HEK293 (cell line): ENCODE results near the gene CYTH3.

Experiments
- CTCF ChIA-PET: fragments of 350-600 bp; formaldehyde crosslinking; extraction: SDS; loops from one replicate; lab custom pipeline; 2021; ENCODE audit warnings: antibody characterized with exemption; lab: Yijun Ruan, JAX
- POLR2A ChIA-PET: fragments of 300-600 bp; formaldehyde crosslinking; extraction: SDS; loops from one replicate; lab custom pipeline; 2020; ENCODE audit warnings: antibody characterized with exemption, inconsistent platforms; lab: Yijun Ruan, JAX
- H3K27ac ChIP-seq: fragments of 200-500 bp; sonication (Bioruptor generic); 2 replicates; pipeline ENCODE4 v1.5.1; 2014; ENCODE audit warnings: low read depth, low read length, control low read depth, inconsistent platforms; ENCODE audit errors: extremely low read depth
- H3K36me3 ChIP-seq, 2 experiments: fragments of 200-500 bp in 1 of 2; sonication (Bioruptor generic) in 1 of 2; 1 replicate in 1 of 2; 2 replicates in 1 of 2; pipeline ENCODE4 v1.5.1; 2014 to 2017; ENCODE audit warnings: inconsistent platforms in 2 of 2, low read length in 2 of 2; ENCODE audit not compliant: control insufficient read depth in 2 of 2, insufficient read depth in 1 of 2
- H3K4me1 ChIP-seq: fragments of 200-500 bp; sonication (Bioruptor generic); 2 replicates; pipeline ENCODE4 v1.5.1; 2014; ENCODE audit warnings: mild to moderate bottlenecking, low read length, inconsistent platforms; ENCODE audit not compliant: control insufficient read depth, insufficient read depth
- H3K4me3 ChIP-seq: 2 replicates; pipeline ENCODE4 v1.5.1; 2011; ENCODE audit warnings: low read depth, mild to moderate bottlenecking, control low read depth, low read length, moderate library complexity
- H3K9me3 ChIP-seq: fragments of 200-500 bp; sonication (Bioruptor generic); 2 replicates; pipeline ENCODE4 v1.5.1; 2014; ENCODE audit warnings: low read depth, low read length, inconsistent platforms; ENCODE audit not compliant: control insufficient read depth, insufficient read depth
- INSM2 ChIP-seq: fragments of 450-650 bp; formaldehyde crosslinking; IDR thresholded peaks from 2 replicates; pipeline ENCODE4 v1.5.1; 2016; ENCODE audit warnings: missing biosample characterization, missing genetic modification characterization
- SALL2 ChIP-seq: fragments of 450-650 bp; formaldehyde crosslinking; IDR thresholded peaks from 2 replicates; pipeline ENCODE4 v1.5.0; 2017; ENCODE audit warnings: missing biosample characterization, mild to moderate bottlenecking, missing genetic modification characterization, borderline replicate concordance
- SP7 ChIP-seq: fragments of 450-650 bp; formaldehyde crosslinking; IDR thresholded peaks from 2 replicates; pipeline ENCODE4 v1.5.1; 2016; ENCODE audit warnings: missing biosample characterization, missing genetic modification characterization
- TCF7L2 ChIP-seq: IDR thresholded peaks from 2 replicates; pipeline ENCODE4 v1.6.1; 2011; ENCODE audit warnings: low read depth, mild to moderate bottlenecking, inconsistent platforms, low read length, moderate library complexity, borderline replicate concordance
- YY2 ChIP-seq: fragments of 450-650 bp; formaldehyde crosslinking; IDR thresholded peaks from 2 replicates; pipeline ENCODE4 v1.5.1; 2016; ENCODE audit warnings: missing biosample characterization, missing genetic modification characterization
- ZBTB10 ChIP-seq: fragments of 450-650 bp; formaldehyde crosslinking; IDR thresholded peaks from 2 replicates; pipeline ENCODE4 v1.5.1; 2016; ENCODE audit warnings: missing biosample characterization, missing genetic modification characterization
- ZBTB17 ChIP-seq: fragments of 450-650 bp; formaldehyde crosslinking; IDR thresholded peaks from 2 replicates; pipeline ENCODE4 v1.5.1; 2016; ENCODE audit warnings: missing biosample characterization, missing genetic modification characterization
- ZBTB26 ChIP-seq: fragments of 450-650 bp; formaldehyde crosslinking; optimal IDR thresholded peaks from 2 replicates; pipeline ENCODE3; 2016; ENCODE audit warnings: missing biosample characterization, mild to moderate bottlenecking, missing genetic modification characterization
- ZNF132 ChIP-seq: fragments of 450-650 bp; formaldehyde crosslinking; IDR thresholded peaks from 2 replicates; pipeline ENCODE4 v1.5.1; 2017; ENCODE audit warnings: missing biosample characterization, missing genetic modification characterization, borderline replicate concordance
- ZNF155 ChIP-seq: fragments of 450-650 bp; formaldehyde crosslinking; IDR thresholded peaks from 2 replicates; pipeline ENCODE4 v1.5.1; 2016; ENCODE audit warnings: missing biosample characterization, missing genetic modification characterization
- ZNF175 ChIP-seq: fragments of 450-650 bp; formaldehyde crosslinking; IDR thresholded peaks from 2 replicates; pipeline ENCODE4 v1.5.1; 2016; ENCODE audit warnings: missing biosample characterization, missing genetic modification characterization
- ZNF513 ChIP-seq: fragments of 450-650 bp; IDR thresholded peaks from 2 replicates; pipeline ENCODE4 v1.5.1; 2018; ENCODE audit warnings: missing biosample characterization, missing genetic modification characterization
- ZNF558 ChIP-seq: fragments of 450-650 bp; formaldehyde crosslinking; IDR thresholded peaks from 2 replicates; pipeline ENCODE4 v1.5.1; 2016; ENCODE audit warnings: missing biosample characterization, missing genetic modification characterization
- ZNF621 ChIP-seq: fragments of 450-650 bp; formaldehyde crosslinking; IDR thresholded peaks from 2 replicates; pipeline ENCODE4 v1.5.1; 2017; ENCODE audit warnings: missing biosample characterization, missing genetic modification characterization
- ZNF626 ChIP-seq: fragments of 450-650 bp; sonication (Bioruptor Pico); formaldehyde crosslinking; IDR thresholded peaks from 2 replicates; pipeline ENCODE4 v1.5.1; 2018; ENCODE audit warnings: missing biosample characterization, missing genetic modification characterization, inconsistent platforms
- ZNF629 ChIP-seq: fragments of 450-650 bp; formaldehyde crosslinking; IDR thresholded peaks from 2 replicates; pipeline ENCODE4 v1.5.1; 2017; ENCODE audit warnings: missing biosample characterization, missing genetic modification characterization
- ZSCAN4 ChIP-seq: fragments of 450-650 bp; formaldehyde crosslinking; IDR thresholded peaks from 2 replicates; pipeline ENCODE4 v1.5.1; 2017; ENCODE audit warnings: missing biosample characterization, missing genetic modification characterization

CYTH3 gene

GRCh38 chr7:6278749-6279310, 6.4 kb upstream of the CYTH3 start (continued):
- no peak for TF ChIP-seq ZNF175
- no peak for TF ChIP-seq ZSCAN4

- no peaks in the 10 kb centered on the region for H3K36me3 ChIP-seq
- CTCF ChIA-PET = interaction anchor here (1.2 kb wide), 1 partner anchor 118 kb away, joined by 3 read pairs; no protein-coding TSS in a partner anchor
- peaks cover 5% of the 10 kb centered on the region for H3K4me1 ChIP-seq
- no peaks in the 10 kb centered on the region for H3K9me3 ChIP-seq
- TF ChIP-seq ZBTB10 (tag by site-specific recombination) (no peak), ZNF155 (tag by site-specific recombination) (no peak), SP7 (no peak), YY2 (tag by site-specific recombination) (no peak), ZBTB26 (tag by site-specific recombination) (no peak), ZNF621 (no peak), ZNF558 (no peak), ZNF132 (tag by site-specific recombination) (no peak), ZNF513 (tag by site-specific recombination) (no peak), INSM2 (tag by site-specific recombination) (no peak), TCF7L2 (no peak), ZBTB17 (tag by site-specific recombination) (no peak), ZNF626 (tag by site-specific recombination) (no peak)
- TF ChIP-seq, all 188 proteins: peak for 0
- H3K27ac ChIP-seq = no peak overlapping the region
- POLR2A ChIA-PET = no interaction called here
- H3K4me3 ChIP-seq = no peak overlapping the region
Observed at GRCh38 chr7:6277476-6277875, 5.1 kb upstream of the CYTH3 start.

- Histone ChIP-seq H3K4me3 (no peak overlapping the region), H3K36me3 (no peaks in the 10 kb centered on the region), H3K27ac (no peak overlapping the region), H3K9me3 (no peaks in the 10 kb centered on the region), H3K4me1 (peaks cover 5% of the 10 kb centered on the region)
- TF ChIP-seq ZNF629 (tag by site-specific recombination) = no peak
- no peak for TF ChIP-seq SALL2 (tag by site-specific recombination)
- TF ChIP-seq ZBTB17 (tag by site-specific recombination) = peak; percentile 44; the same call in 1 of the 2 replicates
- ChIA-PET CTCF (interaction anchor here (1.2 kb wide), 1 partner anchor 117 kb away, joined by 3 read pairs; no protein-coding TSS in a partner anchor), POLR2A (no interaction called here)
Observed at GRCh38 chr7:6276911-6277408, 4.5 kb upstream of the CYTH3 start.
